ENCODE data around the gene ACSL3.

- TF ChIP-seq CTCF (IDR thresholded peaks at IDR 0.05), result no peak
- TF ChIP-seq POLR2A (IDR thresholded peaks at IDR 0.05; ENCODE audit: low read depth), result no peak
- no peak for TF ChIP-seq EP300 (IDR thresholded peaks at IDR 0.05)
- no peak for TF ChIP-seq POLR2AphosphoS5 (IDR thresholded peaks at IDR 0.05)
These were observed 8.7 kb upstream of the ACSL3 start for GRCh38 chr2:222851956-222852617.
